ENCODE data around the gene FAM120A. TPM values are rescaled to one million over a fixed set of nuclear protein-coding genes. Genes with fewer than 3 reads are reported as not detected.

Gene FAM120A
- total RNA-seq, 1 donor from 2014 or later, result 135 TPM

DNA sequence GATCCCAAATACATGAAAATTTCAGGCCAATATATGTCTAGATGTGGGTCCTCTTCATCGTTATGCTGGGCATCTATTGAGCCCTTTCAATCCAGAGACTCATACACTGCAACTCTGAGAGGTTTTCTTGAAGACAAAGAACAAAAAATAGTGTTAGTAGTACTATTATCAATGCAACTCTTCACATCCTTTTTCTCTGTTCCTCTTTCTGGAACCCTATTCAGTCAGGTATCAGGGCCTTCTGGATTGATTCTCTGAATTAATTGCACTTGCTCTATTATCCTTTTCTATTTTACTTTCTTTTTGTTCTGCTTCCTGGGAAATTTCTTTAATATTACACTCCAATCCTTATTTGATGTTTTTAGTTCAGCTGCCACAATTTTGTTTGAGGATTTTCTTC lies 18.5 kb upstream of the FAM120A start:
- no peaks in the 10 kb centered on the region for H3K36me3 ChIP-seq
- H3K4me3 ChIP-seq, result no peak overlapping the region
- DNase-seq (ENCODE audit: low spot score in 2 of 2), result no peak
- no peaks in the 10 kb centered on the region for H3K9me3 ChIP-seq
- intact Hi-C loops (cut with DNase I), result no loop called here
- H3K27ac ChIP-seq, result no peak overlapping the region
- no peaks in the 10 kb centered on the region for H3K27me3 ChIP-seq
- no peaks in the 10 kb centered on the region for H3K4me1 ChIP-seq
- TF ChIP-seq, protein P1, sequence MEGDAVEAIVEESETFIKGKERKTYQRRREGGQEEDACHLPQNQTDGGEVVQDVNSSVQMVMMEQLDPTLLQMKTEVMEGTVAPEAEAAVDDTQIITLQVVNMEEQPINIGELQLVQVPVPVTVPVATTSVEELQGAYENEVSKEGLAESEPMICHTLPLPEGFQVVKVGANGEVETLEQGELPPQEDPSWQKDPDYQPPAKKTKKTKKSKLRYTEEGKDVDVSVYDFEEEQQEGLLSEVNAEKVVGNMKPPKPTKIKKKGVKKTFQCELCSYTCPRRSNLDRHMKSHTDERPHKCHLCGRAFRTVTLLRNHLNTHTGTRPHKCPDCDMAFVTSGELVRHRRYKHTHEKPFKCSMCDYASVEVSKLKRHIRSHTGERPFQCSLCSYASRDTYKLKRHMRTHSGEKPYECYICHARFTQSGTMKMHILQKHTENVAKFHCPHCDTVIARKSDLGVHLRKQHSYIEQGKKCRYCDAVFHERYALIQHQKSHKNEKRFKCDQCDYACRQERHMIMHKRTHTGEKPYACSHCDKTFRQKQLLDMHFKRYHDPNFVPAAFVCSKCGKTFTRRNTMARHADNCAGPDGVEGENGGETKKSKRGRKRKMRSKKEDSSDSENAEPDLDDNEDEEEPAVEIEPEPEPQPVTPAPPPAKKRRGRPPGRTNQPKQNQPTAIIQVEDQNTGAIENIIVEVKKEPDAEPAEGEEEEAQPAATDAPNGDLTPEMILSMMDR (IDR thresholded peaks at IDR 0.05), result no peak

DNA sequence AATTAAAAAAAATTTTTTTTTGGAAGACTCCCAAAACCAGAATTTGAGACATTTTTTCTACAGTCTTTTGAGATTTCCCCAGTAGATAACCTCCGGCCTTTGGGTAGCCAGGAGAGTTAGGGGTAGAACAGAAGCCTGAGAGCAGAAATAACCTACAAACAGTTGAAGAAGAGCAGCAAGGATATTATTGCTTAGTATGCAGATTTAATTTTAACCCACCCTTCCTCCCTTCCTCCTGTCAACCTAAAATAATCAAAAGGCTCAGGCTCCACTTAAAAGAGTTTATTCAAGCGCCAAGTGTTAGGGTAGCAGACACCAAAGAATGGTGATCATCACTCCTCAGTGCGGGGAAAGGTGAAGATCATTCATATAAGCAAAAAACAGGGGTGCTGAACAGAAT lies 17.4 kb upstream of the FAM120A start:
- Histone ChIP-seq H3K27ac (no peak overlapping the region), H3K27me3 (no peaks in the 10 kb centered on the region), H3K4me1 (no peaks in the 10 kb centered on the region), H3K4me3 (no peak overlapping the region), H3K9me3 (no peaks in the 10 kb centered on the region), H3K36me3 (no peaks in the 10 kb centered on the region)
- TF ChIP-seq, protein P1 (IDR thresholded peaks at IDR 0.05), result no peak
- intact Hi-C loops (cut with DNase I), result no loop called here
- DNase-seq (ENCODE audit: low spot score in 2 of 2), result no peak

GRCh38 chr9:93435386-93435785 lies 16.1 kb upstream of the FAM120A start:
- no peak overlapping the region for H3K27ac ChIP-seq
- no peaks in the 10 kb centered on the region for H3K27me3 ChIP-seq
- no peak for DNase-seq (ENCODE audit: low spot score in 2 of 2)
- no peaks in the 10 kb centered on the region for H3K4me1 ChIP-seq
- H3K9me3 ChIP-seq, result no peaks in the 10 kb centered on the region
- TF ChIP-seq, protein P1 (IDR thresholded peaks at IDR 0.05), result no peak
- H3K4me3 ChIP-seq, result no peak overlapping the region
- intact Hi-C loops (cut with DNase I), result no loop called here
- H3K36me3 ChIP-seq, result no peaks in the 10 kb centered on the region

- DNase-seq (ENCODE audit: low spot score in 2 of 2), result no peak
- Histone ChIP-seq H3K9me3 (no peaks in the 10 kb centered on the region), H3K27ac (no peak overlapping the region), H3K36me3 (no peaks in the 10 kb centered on the region), H3K27me3 (no peaks in the 10 kb centered on the region), H3K4me1 (no peaks in the 10 kb centered on the region), H3K4me3 (no peak overlapping the region)
- TF ChIP-seq, protein P1 (IDR thresholded peaks at IDR 0.05), result no peak
- intact Hi-C loops (cut with DNase I), result no loop called here
Observed at GRCh38 chr9:93436218-93436617, 15.3 kb upstream of the FAM120A start.

DNA sequence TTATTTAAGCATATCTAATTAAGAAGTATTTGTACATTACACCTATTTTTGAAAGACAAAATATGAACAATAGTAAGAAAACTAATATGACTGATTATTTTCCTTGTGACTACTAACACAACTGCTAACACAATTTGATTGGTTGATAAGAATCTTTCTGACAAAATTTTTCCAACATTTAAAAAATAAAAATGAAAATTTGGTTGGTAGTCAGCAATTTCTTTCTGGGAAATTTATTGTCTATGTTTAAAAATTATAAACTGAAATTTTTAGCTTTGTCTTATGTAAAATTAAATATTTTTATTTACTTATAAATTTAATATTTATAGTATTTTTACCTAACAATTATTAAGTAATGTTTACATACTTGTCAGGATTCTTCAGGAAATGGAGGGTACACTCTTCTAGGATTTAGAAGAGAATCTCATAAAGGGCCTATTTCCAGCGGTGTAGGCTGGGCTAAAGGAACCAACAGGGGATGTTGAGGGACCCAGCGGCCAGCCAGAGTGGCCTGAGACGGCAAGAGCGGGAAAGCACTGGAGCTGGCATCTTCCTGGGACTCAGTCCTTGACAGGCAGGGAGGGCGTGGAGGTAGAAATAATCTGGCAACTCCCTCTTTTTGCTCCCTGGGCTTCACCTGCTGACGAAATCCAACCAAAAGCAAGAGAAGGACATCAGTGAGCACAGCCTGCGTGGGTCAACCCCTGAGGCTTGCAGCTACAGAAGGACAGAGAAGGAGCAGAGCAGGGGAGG lies 14.7 kb upstream of the FAM120A start:
- H3K27me3 ChIP-seq, result no peaks in the 10 kb centered on the region
- no peak overlapping the region for H3K27ac ChIP-seq
- no peaks in the 10 kb centered on the region for H3K9me3 ChIP-seq
- H3K4me1 ChIP-seq, result no peaks in the 10 kb centered on the region
- no peak for DNase-seq (ENCODE audit: low spot score in 2 of 2)
- no peak overlapping the region for H3K4me3 ChIP-seq
- intact Hi-C loops (cut with DNase I), result no loop called here
- H3K36me3 ChIP-seq, result no peaks in the 10 kb centered on the region
- TF ChIP-seq, protein P1 (IDR thresholded peaks at IDR 0.05), result no peak
